GM23338 (cell line): ENCODE data around the gene NAA25. TPM values are rescaled to one million over a fixed set of nuclear protein-coding genes. Genes with fewer than 3 reads are reported as not detected.

Experiments used
- ATAC-seq: fragments of 200-7000 bp; cut with Tn5 transposase; 3 replicates; pipeline ENCODE4 v1.9.1; 2020
- DNase-seq: peaks from one replicate; pipeline ENCODE4 v3.0.0-alpha.2; 2015; ENCODE audit warnings: low spot score
- H2AFZ ChIP-seq: fragments of 200-600 bp; sonication (generic); 2 replicates; pipeline ENCODE4 v1.8.0; 2016; ENCODE audit warnings: antibody characterized with exemption, mild to moderate bottlenecking, moderate library complexity
- H3F3A ChIP-seq: fragments of 200-600 bp; sonication (generic); replicated peaks from 2 replicates; pipeline ENCODE4 v1.8.0; 2017; ENCODE audit warnings: antibody characterized with exemption, mixed run types, low read depth
- H3K27ac ChIP-seq: fragments of 200-600 bp; sonication (generic); 2 replicates; pipeline ENCODE4 v1.6.1; 2016; ENCODE audit warnings: low read depth
- H3K27me3 ChIP-seq: fragments of 200-600 bp; sonication (generic); 2 replicates; pipeline ENCODE4 v1.8.0; 2016; ENCODE audit warnings: mild to moderate bottlenecking, mixed run types, moderate library complexity; ENCODE audit not compliant: insufficient read depth
- H3K36me3 ChIP-seq: fragments of 200-600 bp; sonication (generic); 2 replicates; pipeline ENCODE4 v1.8.0; 2016; ENCODE audit warnings: mild to moderate bottlenecking; ENCODE audit not compliant: insufficient read depth
- H3K4me1 ChIP-seq: fragments of 200-600 bp; sonication (generic); 2 replicates; pipeline ENCODE4 v1.8.0; 2016; ENCODE audit warnings: mild to moderate bottlenecking, moderate library complexity; ENCODE audit not compliant: insufficient read depth
- H3K4me2 ChIP-seq: fragments of 200-600 bp; sonication (generic); 2 replicates; pipeline ENCODE4 v1.7.1; 2017; ENCODE audit warnings: mixed run types
- H3K4me3 ChIP-seq: fragments of 200-600 bp; sonication (generic); 2 replicates; pipeline ENCODE4 v1.6.1; 2016; ENCODE audit warnings: mixed run types
- H3K79me2 ChIP-seq: fragments of 200-600 bp; sonication (generic); replicated peaks from 2 replicates; pipeline ENCODE4 v1.8.0; 2017; ENCODE audit warnings: mild to moderate bottlenecking; ENCODE audit not compliant: insufficient read depth
- H3K9me2 ChIP-seq: fragments of 200-600 bp; sonication (generic); 2 replicates; pipeline ENCODE4 v1.8.0; 2017; ENCODE audit not compliant: insufficient read depth
- H4K20me1 ChIP-seq: fragments of 200-600 bp; sonication (generic); replicated peaks from 2 replicates; pipeline ENCODE4 v1.8.0; 2017; ENCODE audit warnings: mild to moderate bottlenecking; ENCODE audit not compliant: insufficient read depth
- H3K27ac Mint-ChIP-seq: 2 replicates; pipeline ENCODE4 v1.8.0; 2020; ENCODE audit warnings: inconsistent platforms, mild to moderate bottlenecking, moderate library complexity, mixed read lengths
- H3K27me3 Mint-ChIP-seq: 3 replicates; pipeline ENCODE4 v1.8.0; 2022; ENCODE audit warnings: low read depth, mild to moderate bottlenecking, moderate library complexity, mixed read lengths, inconsistent platforms; ENCODE audit not compliant: insufficient read depth, poor library complexity
- H3K36me3 Mint-ChIP-seq: 3 replicates; pipeline ENCODE4 v1.8.0; 2021; ENCODE audit warnings: low read depth, mild to moderate bottlenecking, inconsistent platforms, moderate library complexity, mixed read lengths
- H3K4me1 Mint-ChIP-seq: 3 replicates; pipeline ENCODE4 v1.8.0; 2020; ENCODE audit warnings: mild to moderate bottlenecking, inconsistent platforms, mixed read lengths
- H3K4me3 Mint-ChIP-seq: 3 replicates; pipeline ENCODE4 v1.8.0; 2021; ENCODE audit warnings: moderate library complexity, mild to moderate bottlenecking, inconsistent platforms, mixed read lengths
- H3K9me3 Mint-ChIP-seq: 3 replicates; pipeline ENCODE4 v1.8.0; 2020; ENCODE audit warnings: moderate library complexity, mild to moderate bottlenecking, inconsistent platforms, mixed read lengths
- ETS1 ChIP-seq: IDR thresholded peaks from 2 replicates; pipeline ENCODE4 v1.6.1; 2016; ENCODE audit warnings: antibody characterized with exemption
- EZH2 ChIP-seq: fragments of 200-600 bp; sonication (generic); IDR thresholded peaks from one replicate; pipeline ENCODE4 v1.8.0; 2017; ENCODE audit warnings: antibody characterized with exemption, mild to moderate bottlenecking, low read depth; ENCODE audit not compliant: unreplicated experiment
- EZH2phosphoT487 ChIP-seq: fragments of 200-600 bp; sonication (generic); IDR thresholded peaks from one replicate; pipeline ENCODE4 v1.8.1; 2018; ENCODE audit warnings: antibody characterized with exemption; ENCODE audit not compliant: unreplicated experiment
- JUNB ChIP-seq: IDR thresholded peaks from one replicate; pipeline ENCODE4 v1.6.1; 2016; ENCODE audit warnings: antibody characterized with exemption; ENCODE audit not compliant: unreplicated experiment
- REST ChIP-seq: IDR thresholded peaks from one replicate; pipeline ENCODE4 v1.6.1; 2018; ENCODE audit warnings: antibody characterized with exemption; ENCODE audit not compliant: unreplicated experiment
- STAT1 ChIP-seq: IDR thresholded peaks from one replicate; pipeline ENCODE4 v1.6.1; 2016; ENCODE audit warnings: antibody characterized with exemption; ENCODE audit not compliant: unreplicated experiment
- polyA plus RNA-seq: library from polyadenylated mRNA; unstranded; fragments of >200 nt; fragmentation: Nextera tagmentation; extraction: Ambion mirVana; gene quantifications from 2 replicates; pipeline ENCODE4 v1.2.1, GENCODE V29; 2016
- total RNA-seq: library from RNA; depleted of rRNA; stranded (reverse); fragments of >200 nt; shearing (Covaris generic); gene quantifications from 2 replicates; pipeline ENCODE4 v1.2.3, GENCODE V29; 2014

The NAA25 gene
- total and polyA plus RNA-seq, 2 experiments from 2014 or later = 49.0 to 55.1 TPM

DNA sequence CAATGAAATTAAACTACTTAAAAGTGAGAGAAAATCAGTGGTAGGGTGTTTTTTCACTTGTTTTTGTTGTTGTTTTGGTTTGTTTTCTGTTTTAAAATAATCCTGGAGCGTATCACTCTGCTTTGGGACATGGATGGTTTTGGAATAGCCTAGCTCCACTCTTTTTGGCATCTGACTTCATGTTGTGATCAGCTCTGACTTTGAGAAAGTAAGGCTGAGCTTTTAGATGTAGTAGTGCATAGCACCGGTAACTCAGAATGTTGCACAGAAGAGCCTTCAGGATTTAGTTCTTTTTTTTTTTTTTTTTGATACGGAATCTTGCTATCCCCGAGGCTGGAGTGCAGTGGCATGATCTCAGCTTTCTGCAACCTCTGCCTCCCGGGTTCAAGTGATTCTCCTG is 24.8 kb upstream of the NAA25 start:
- peaks cover 11% of the 10 kb centered on the region; the same call in 2 of the 3 replicates for H3K36me3 Mint-ChIP-seq
- no peak for DNase-seq
- peaks cover 15% of the 10 kb centered on the region; the same call in 1 of the 2 replicates for H3K36me3 ChIP-seq
- no peaks in the 10 kb centered on the region for H3K27me3 ChIP-seq
- H3K4me1 Mint-ChIP-seq = no peaks in the 10 kb centered on the region
- H3K4me1 ChIP-seq = no peaks in the 10 kb centered on the region
- H2AFZ ChIP-seq = no peak overlapping the region
- no peaks in the 10 kb centered on the region for H3K9me2 ChIP-seq
- ATAC-seq = no peak
- H3K9me3 Mint-ChIP-seq = no peaks in the 10 kb centered on the region
- no peaks in the 10 kb centered on the region for H3F3A ChIP-seq
- TF ChIP-seq EZH2 (no peak), EZH2phosphoT487 (no peak), JUNB (no peak)
- no peak overlapping the region for H3K27ac Mint-ChIP-seq
- H3K27me3 Mint-ChIP-seq = peaks cover 5% of the 10 kb centered on the region
- no peaks in the 10 kb centered on the region; the same call in 1 of the 2 replicates for H4K20me1 ChIP-seq
- H3K79me2 ChIP-seq = no peaks in the 10 kb centered on the region; the same call in 1 of the 2 replicates
- no peak overlapping the region for H3K4me3 ChIP-seq
- no peak overlapping the region for H3K4me3 Mint-ChIP-seq
- no peak overlapping the region for H3K27ac ChIP-seq
- H3K4me2 ChIP-seq = no peak overlapping the region

- H3K4me2 ChIP-seq = no peak overlapping the region
- H3K27ac ChIP-seq = no peak overlapping the region
- 0 out of 2 replicates have a peak, but pooled peaks cover 4% of the 10 kb centered on the region for H3K36me3 ChIP-seq
- H3K9me2 ChIP-seq = no peaks in the 10 kb centered on the region
- H3K4me1 ChIP-seq = peaks cover under 1% of the 10 kb centered on the region; the same call in 1 of the 2 replicates
- no peaks in the 10 kb centered on the region for H3F3A ChIP-seq
- Mint-ChIP-seq H3K36me3 (peaks cover 10% of the 10 kb centered on the region), H3K4me3 (no peak overlapping the region), H3K9me3 (no peaks in the 10 kb centered on the region), H3K4me1 (peaks cover 4% of the 10 kb centered on the region), H3K27ac (no peak overlapping the region), H3K27me3 (peaks cover 5% of the 10 kb centered on the region)
- H4K20me1 ChIP-seq = peaks cover 4% of the 10 kb centered on the region; the same call in 1 of the 2 replicates
- H3K4me3 ChIP-seq = no peak overlapping the region
- DNase-seq (no peak), ATAC-seq (no peak)
- H3K27me3 ChIP-seq = no peaks in the 10 kb centered on the region
- TF ChIP-seq ETS1 (no peak), EZH2 (no peak), REST (no peak), EZH2phosphoT487 (no peak), JUNB (no peak), STAT1 (no peak)
- H3K79me2 ChIP-seq = peaks cover 8% of the 10 kb centered on the region; the same call in 1 of the 2 replicates
- no peak overlapping the region for H2AFZ ChIP-seq
Measured at GRCh38 chr12:112131686-112132085, 23.1 kb upstream of the NAA25 start.
